ENCODE results near the gene CHMP5.

- TF ChIP-seq TAF1 (IDR thresholded peaks at IDR 0.05; ENCODE audit: low read depth, low read length) = no peak
- TF ChIP-seq POLR2A (IDR thresholded peaks at IDR 0.05; ENCODE audit: low read depth, low read length) = no peak
- TF ChIP-seq POLR2AphosphoS5 (IDR thresholded peaks at IDR 0.05; ENCODE audit: low read depth, low read length) = no peak
- no peak for TF ChIP-seq SPI1 (IDR thresholded peaks at IDR 0.05; ENCODE audit: low read depth, low read length)
- TF ChIP-seq PAX5 (IDR thresholded peaks at IDR 0.05; ENCODE audit: insufficient read depth, low read length, severe bottlenecking) = no peak
- TF ChIP-seq POU2F2 (IDR thresholded peaks at IDR 0.05; ENCODE audit: low read depth, low read length) = no peak
Observed at GRCh38 chr9:33318225-33318624, 53.4 kb downstream of the CHMP5 start.

All from GM12891 (cell line).